ENCODE data around the gene HTR2C.
"Not testable (repeated sequence)": the region's sequence is repeated elsewhere in the genome, so short reads cannot be mapped to it uniquely, and the experiment has no call there.

HTR2C gene

GRCh38 chrX:114619874-114620273, 36.0 kb downstream of the HTR2C start:
- H3K9me3 ChIP-seq (ENCODE audit: insufficient read depth, low read length), result no peaks in the 10 kb centered on the region
- H3K27me3 ChIP-seq (ENCODE audit: insufficient read depth, insufficient read length), result no peaks in the 10 kb centered on the region
- no peaks in the 10 kb centered on the region for H3K36me3 ChIP-seq (ENCODE audit: insufficient read depth, insufficient read length, low read length)
- TF ChIP-seq YY1 (IDR thresholded peaks at IDR 0.05; ENCODE audit: insufficient read depth, insufficient read length) (no peak), SUZ12 (IDR thresholded peaks at IDR 0.05; ENCODE audit: extremely low read depth, insufficient read depth, insufficient read length) (no peak), ZNF274 (IDR thresholded peaks at IDR 0.05; ENCODE audit: low read depth, low read length) (no peak)
- no peak overlapping the region for H3K9ac ChIP-seq (ENCODE audit: insufficient read length, low read depth)
- DNase-seq (ENCODE audit: low read depth, low spot score), result peak; percentile 11
- no peak overlapping the region for H3K4me3 ChIP-seq (ENCODE audit: insufficient read length, low read depth)
- H3K4me1 ChIP-seq (ENCODE audit: insufficient read depth, insufficient read length), result no peaks in the 10 kb centered on the region

DNA sequence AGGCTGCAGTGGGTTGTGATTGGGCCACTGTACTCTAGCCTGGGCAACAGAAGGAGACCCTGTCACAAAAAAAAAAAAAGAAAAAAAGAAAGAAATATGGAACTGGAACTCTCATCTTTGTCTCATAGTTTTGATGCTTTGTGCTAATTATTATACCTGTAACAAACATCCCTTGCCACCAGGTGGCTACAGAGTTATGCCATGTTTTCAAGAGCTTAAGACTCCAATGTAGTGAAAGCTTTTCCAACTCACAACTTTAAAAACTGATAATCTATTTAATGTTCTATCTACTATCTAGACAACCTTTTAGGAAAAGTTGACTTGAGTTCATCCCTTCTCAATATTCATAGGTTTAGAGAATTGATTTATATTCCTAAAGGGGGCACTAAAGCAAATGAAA, 42.4 kb downstream of the HTR2C start:
- peak; percentile 0 for DNase-seq (ENCODE audit: low read depth, low spot score)
- H3K9ac ChIP-seq (ENCODE audit: insufficient read length, low read depth), result no peak overlapping the region
- H3K4me1 ChIP-seq (ENCODE audit: insufficient read depth, insufficient read length), result no peaks in the 10 kb centered on the region
- H3K4me3 ChIP-seq (ENCODE audit: insufficient read length, low read depth), result no peak overlapping the region
- H3K27me3 ChIP-seq (ENCODE audit: insufficient read depth, insufficient read length), result no peaks in the 10 kb centered on the region
- H3K36me3 ChIP-seq (ENCODE audit: insufficient read depth, insufficient read length, low read length), result no peaks in the 10 kb centered on the region
- H3K9me3 ChIP-seq (ENCODE audit: insufficient read depth, low read length), result no peaks in the 10 kb centered on the region
- TF ChIP-seq YY1 (IDR thresholded peaks at IDR 0.05; ENCODE audit: insufficient read depth, insufficient read length) (no peak), SUZ12 (IDR thresholded peaks at IDR 0.05; ENCODE audit: extremely low read depth, insufficient read depth, insufficient read length) (no peak), ZNF274 (IDR thresholded peaks at IDR 0.05; ENCODE audit: low read depth, low read length) (no peak)

- Histone ChIP-seq H3K4me1 (ENCODE audit: insufficient read depth, insufficient read length) (no peaks in the 10 kb centered on the region), H3K9me3 (ENCODE audit: insufficient read depth, low read length) (no peaks in the 10 kb centered on the region), H3K36me3 (ENCODE audit: insufficient read depth, insufficient read length, low read length) (no peaks in the 10 kb centered on the region), H3K9ac (ENCODE audit: insufficient read length, low read depth) (no peak overlapping the region), H3K4me3 (ENCODE audit: insufficient read length, low read depth) (no peak overlapping the region), H3K27me3 (ENCODE audit: insufficient read depth, insufficient read length) (no peaks in the 10 kb centered on the region)
- TF ChIP-seq SUZ12 (IDR thresholded peaks at IDR 0.05; ENCODE audit: extremely low read depth, insufficient read depth, insufficient read length) (no peak), ZNF274 (IDR thresholded peaks at IDR 0.05; ENCODE audit: low read depth, low read length) (no peak), YY1 (IDR thresholded peaks at IDR 0.05; ENCODE audit: insufficient read depth, insufficient read length) (no peak)
- DNase-seq (ENCODE audit: low read depth, low spot score), result peak; percentile 3
Measured at GRCh38 chrX:114635986-114636385, 52.1 kb downstream of the HTR2C start.

GRCh38 chrX:114650351-114650750, 66.5 kb downstream of the HTR2C start:
- no peaks in the 10 kb centered on the region for H3K36me3 ChIP-seq (ENCODE audit: insufficient read depth, insufficient read length, low read length)
- TF ChIP-seq SUZ12 (IDR thresholded peaks at IDR 0.05; ENCODE audit: extremely low read depth, insufficient read depth, insufficient read length) (no peak), YY1 (IDR thresholded peaks at IDR 0.05; ENCODE audit: insufficient read depth, insufficient read length) (no peak), ZNF274 (IDR thresholded peaks at IDR 0.05; ENCODE audit: low read depth, low read length) (no peak)
- H3K9ac ChIP-seq (ENCODE audit: insufficient read length, low read depth), result no peak overlapping the region
- no peaks in the 10 kb centered on the region for H3K27me3 ChIP-seq (ENCODE audit: insufficient read depth, insufficient read length)
- no peaks in the 10 kb centered on the region for H3K4me1 ChIP-seq (ENCODE audit: insufficient read depth, insufficient read length)
- no peaks in the 10 kb centered on the region for H3K9me3 ChIP-seq (ENCODE audit: insufficient read depth, low read length)
- no peak overlapping the region for H3K4me3 ChIP-seq (ENCODE audit: insufficient read length, low read depth)
- DNase-seq (ENCODE audit: low read depth, low spot score), result no peak

DNA sequence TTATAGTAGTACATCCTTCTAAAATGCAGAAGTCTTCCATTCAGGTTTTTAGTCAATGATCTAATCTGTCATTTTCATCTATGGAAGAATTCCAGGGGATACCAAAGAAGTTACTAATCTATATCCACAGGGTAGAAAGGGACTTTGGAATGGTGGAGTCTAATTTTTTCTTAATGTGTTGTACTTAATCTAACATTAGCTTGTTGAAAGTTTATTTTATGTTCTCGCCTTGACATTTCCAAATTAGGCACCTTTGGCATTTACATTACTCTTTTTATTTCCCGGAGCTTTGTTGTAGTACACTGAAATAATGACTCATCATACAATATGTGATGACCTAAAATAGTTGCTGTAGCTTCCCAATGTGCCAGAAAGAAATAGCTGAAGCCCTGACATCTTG, 91.5 kb downstream of the HTR2C start:
- Histone ChIP-seq H3K9ac (ENCODE audit: insufficient read length, low read depth) (no peak overlapping the region), H3K27me3 (ENCODE audit: insufficient read depth, insufficient read length) (no peaks in the 10 kb centered on the region), H3K4me1 (ENCODE audit: insufficient read depth, insufficient read length) (no peaks in the 10 kb centered on the region), H3K4me3 (ENCODE audit: insufficient read length, low read depth) (no peak overlapping the region), H3K9me3 (ENCODE audit: insufficient read depth, low read length) (no peaks in the 10 kb centered on the region), H3K36me3 (ENCODE audit: insufficient read depth, insufficient read length, low read length) (no peaks in the 10 kb centered on the region)
- no peak for DNase-seq (ENCODE audit: low read depth, low spot score)
- TF ChIP-seq SUZ12 (IDR thresholded peaks at IDR 0.05; ENCODE audit: extremely low read depth, insufficient read depth, insufficient read length) (no peak), YY1 (IDR thresholded peaks at IDR 0.05; ENCODE audit: insufficient read depth, insufficient read length) (no peak), ZNF274 (IDR thresholded peaks at IDR 0.05; ENCODE audit: low read depth, low read length) (no peak)

DNA sequence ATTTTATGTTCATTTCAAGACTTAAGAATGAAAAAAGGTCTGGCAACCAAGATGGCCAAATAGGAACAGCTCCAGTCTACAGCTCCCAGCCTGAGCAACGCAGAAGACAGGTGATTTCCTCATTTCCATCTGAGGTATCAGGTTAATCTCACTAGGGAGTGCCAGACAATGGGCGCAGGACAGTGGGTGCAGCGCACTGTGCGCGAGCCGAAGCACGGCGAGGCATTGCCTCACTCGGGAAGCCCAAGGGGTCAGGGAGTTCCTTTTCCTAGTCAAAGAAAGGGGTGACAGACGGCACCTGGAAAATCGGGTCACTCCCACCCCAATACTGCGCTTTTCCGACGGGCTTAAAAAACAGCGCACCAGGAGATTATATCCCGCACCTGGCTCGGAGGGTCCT, 116.6 kb downstream of the HTR2C start:
- H3K27me3 ChIP-seq (ENCODE audit: insufficient read depth, insufficient read length); DNase-seq (ENCODE audit: low read depth, low spot score); H3K9ac ChIP-seq (ENCODE audit: insufficient read length, low read depth); H3K4me3 ChIP-seq (ENCODE audit: insufficient read length, low read depth); H3K36me3 ChIP-seq (ENCODE audit: insufficient read depth, insufficient read length, low read length); H3K9me3 ChIP-seq (ENCODE audit: insufficient read depth, low read length); H3K4me1 ChIP-seq (ENCODE audit: insufficient read depth, insufficient read length): not testable (repeated sequence)

- TF ChIP-seq YY1 (IDR thresholded peaks at IDR 0.05; ENCODE audit: insufficient read depth, insufficient read length) (no peak), SUZ12 (IDR thresholded peaks at IDR 0.05; ENCODE audit: extremely low read depth, insufficient read depth, insufficient read length) (no peak), ZNF274 (IDR thresholded peaks at IDR 0.05; ENCODE audit: low read depth, low read length) (no peak)
- Histone ChIP-seq H3K9ac (ENCODE audit: insufficient read length, low read depth) (no peak overlapping the region), H3K9me3 (ENCODE audit: insufficient read depth, low read length) (no peaks in the 10 kb centered on the region), H3K27me3 (ENCODE audit: insufficient read depth, insufficient read length) (no peaks in the 10 kb centered on the region), H3K4me3 (ENCODE audit: insufficient read length, low read depth) (no peak overlapping the region), H3K36me3 (ENCODE audit: insufficient read depth, insufficient read length, low read length) (no peaks in the 10 kb centered on the region), H3K4me1 (ENCODE audit: insufficient read depth, insufficient read length) (no peaks in the 10 kb centered on the region)
- DNase-seq (ENCODE audit: low read depth, low spot score), result no peak
Measured at GRCh38 chrX:114709406-114709805, 125.5 kb downstream of the HTR2C start.

DNA sequence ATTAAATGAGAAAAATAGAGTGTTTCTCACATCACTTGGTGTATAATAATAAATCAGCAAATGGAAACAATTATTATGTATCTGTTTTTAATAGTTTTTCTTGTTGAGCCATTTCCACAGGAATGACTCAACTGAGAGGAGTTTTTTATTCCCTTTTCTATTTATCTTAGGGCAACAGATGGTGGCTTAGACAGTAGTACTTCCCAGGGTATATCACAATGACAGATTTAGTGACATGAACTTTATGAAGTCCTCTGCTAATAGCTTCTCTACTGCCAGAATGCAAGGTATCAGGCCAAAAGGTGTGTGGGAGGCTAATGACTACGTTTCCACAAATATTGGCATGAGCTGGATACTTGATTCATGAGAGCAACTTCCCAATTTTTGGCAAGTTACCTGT, 126.7 kb downstream of the HTR2C start:
- no peaks in the 10 kb centered on the region for H3K9me3 ChIP-seq (ENCODE audit: insufficient read depth, low read length)
- H3K9ac ChIP-seq (ENCODE audit: insufficient read length, low read depth), result no peak overlapping the region
- TF ChIP-seq ZNF274 (IDR thresholded peaks at IDR 0.05; ENCODE audit: low read depth, low read length) (no peak), YY1 (IDR thresholded peaks at IDR 0.05; ENCODE audit: insufficient read depth, insufficient read length) (no peak), SUZ12 (IDR thresholded peaks at IDR 0.05; ENCODE audit: extremely low read depth, insufficient read depth, insufficient read length) (no peak)
- H3K4me3 ChIP-seq (ENCODE audit: insufficient read length, low read depth), result no peak overlapping the region
- no peaks in the 10 kb centered on the region for H3K36me3 ChIP-seq (ENCODE audit: insufficient read depth, insufficient read length, low read length)
- no peak for DNase-seq (ENCODE audit: low read depth, low spot score)
- no peaks in the 10 kb centered on the region for H3K27me3 ChIP-seq (ENCODE audit: insufficient read depth, insufficient read length)
- no peaks in the 10 kb centered on the region for H3K4me1 ChIP-seq (ENCODE audit: insufficient read depth, insufficient read length)
